HPDE6-E6E7 (cell line): ENCODE measurements around the gene FOXK1.
"Not testable (repeated sequence)": the region's sequence is repeated elsewhere in the genome, so short reads cannot be mapped to it uniquely, and the experiment has no call there.

Experiments
- DNase-seq: peaks from one replicate; pipeline ENCODE4 v3.0.0; 2011; ENCODE audit warnings: missing footprints; ENCODE audit errors: extremely low spot score

The FOXK1 gene

GRCh38 chr7:4800487-4800886, 118.4 kb downstream of the FOXK1 start:
- no peak for DNase-seq

DNA sequence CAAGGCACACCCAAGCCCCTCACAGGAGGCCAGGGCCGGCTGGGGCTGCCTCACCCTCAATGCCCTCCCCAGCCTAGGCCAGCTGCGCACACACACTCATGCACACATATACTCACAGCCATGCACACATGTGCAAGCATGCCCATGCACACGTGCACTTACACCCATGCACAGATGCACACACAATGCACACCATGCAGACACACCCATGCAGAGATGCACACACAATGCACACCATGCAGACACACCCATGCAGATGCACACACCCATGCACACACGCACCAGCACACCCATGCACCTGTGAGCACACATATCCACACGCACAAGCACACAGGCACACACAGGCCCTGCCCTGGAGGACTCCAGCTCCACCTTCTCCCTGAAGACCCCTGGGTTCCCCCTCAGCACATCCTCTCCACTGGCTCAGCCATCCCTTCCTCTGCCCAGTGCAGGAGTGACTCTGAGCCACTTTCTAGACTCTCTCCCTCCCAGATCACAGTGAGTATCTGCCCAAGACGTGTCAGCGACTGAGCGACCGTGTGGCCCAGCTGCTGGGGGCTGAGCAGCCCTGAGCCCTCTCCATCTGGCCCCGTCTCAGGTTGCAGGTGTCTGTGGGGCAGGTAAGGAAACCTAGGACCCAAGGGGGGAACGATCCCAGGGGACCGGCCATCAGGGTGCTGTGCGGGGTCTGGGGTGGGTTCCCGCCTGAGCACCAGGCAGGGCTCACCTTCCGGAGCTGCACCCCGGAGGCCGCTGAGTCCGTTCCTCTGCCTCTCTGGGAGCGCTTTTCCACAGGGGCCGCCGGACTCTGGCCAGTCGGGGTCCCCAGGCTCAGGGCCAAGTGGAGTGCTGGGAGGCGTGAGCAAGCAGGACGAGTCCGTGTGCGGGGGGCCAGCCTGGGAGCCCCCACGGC, 119.1 kb downstream of the FOXK1 start:
- no peak for DNase-seq

- DNase-seq, result no peak
These were observed 119.7 kb downstream of the FOXK1 start for GRCh38 chr7:4801839-4802231.

GRCh38 chr7:4802577-4802976, 120.5 kb downstream of the FOXK1 start:
- DNase-seq, result not testable (repeated sequence)

- no peak for DNase-seq
These were observed 121.5 kb downstream of the FOXK1 start for GRCh38 chr7:4803397-4804241.

- DNase-seq, result no peak
These were observed 123.3 kb downstream of the FOXK1 start for GRCh38 chr7:4805110-4805983.

GRCh38 chr7:4805984-4806300, 123.8 kb downstream of the FOXK1 start:
- no peak for DNase-seq

GRCh38 chr7:4806983-4807597, 125.0 kb downstream of the FOXK1 start:
- DNase-seq, result no peak

- DNase-seq, result no peak
These were observed 125.5 kb downstream of the FOXK1 start for GRCh38 chr7:4807598-4808016.

DNA sequence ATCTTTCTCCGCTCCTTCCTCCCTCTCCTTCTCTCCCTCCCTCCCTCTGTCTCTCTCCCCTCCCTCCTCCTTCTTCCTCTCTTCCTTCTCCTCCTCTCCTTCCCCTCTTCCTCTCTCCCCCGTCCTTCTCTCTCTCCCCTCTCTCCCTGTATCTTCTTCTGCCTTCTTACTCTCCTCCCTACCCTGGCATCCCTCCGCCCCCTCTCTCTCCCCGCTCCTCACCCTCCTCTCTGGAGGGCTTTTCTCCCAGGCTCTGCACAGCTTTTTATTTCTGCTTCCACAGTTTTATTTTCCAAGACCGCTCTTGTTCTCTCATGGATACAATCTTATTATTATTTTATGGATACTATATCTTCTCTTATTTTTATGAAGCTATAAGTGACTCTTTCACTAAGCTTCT, 125.9 kb downstream of the FOXK1 start:
- no peak for DNase-seq

GRCh38 chr7:4808565-4808964, 126.5 kb downstream of the FOXK1 start:
- DNase-seq, result no peak

DNA sequence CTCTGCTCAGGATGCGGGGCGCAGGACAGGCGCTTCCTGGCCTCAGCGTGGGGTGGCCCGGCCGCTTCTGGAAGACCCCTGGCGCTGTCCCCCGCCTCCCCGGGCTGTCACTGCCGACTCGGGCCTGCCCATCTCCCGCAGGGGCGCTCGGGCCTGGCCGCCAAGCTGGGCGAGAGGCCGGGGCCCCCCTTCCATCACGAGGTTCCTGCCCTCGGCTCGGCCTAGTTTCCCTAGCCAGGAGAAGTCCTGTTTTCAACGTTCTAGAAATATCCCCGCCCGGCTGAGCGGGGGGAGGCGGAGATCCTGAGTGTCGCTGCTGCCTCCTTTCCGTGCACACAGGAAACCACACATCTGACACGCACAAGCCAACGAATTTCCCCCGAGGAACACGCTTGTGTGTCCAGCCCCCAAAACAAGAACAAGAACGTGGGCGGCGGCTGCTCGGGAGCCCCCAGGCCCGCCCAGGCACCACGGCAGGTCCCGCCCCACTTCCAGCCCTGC, 127.0 kb downstream of the FOXK1 start:
- no peak for DNase-seq

DNA sequence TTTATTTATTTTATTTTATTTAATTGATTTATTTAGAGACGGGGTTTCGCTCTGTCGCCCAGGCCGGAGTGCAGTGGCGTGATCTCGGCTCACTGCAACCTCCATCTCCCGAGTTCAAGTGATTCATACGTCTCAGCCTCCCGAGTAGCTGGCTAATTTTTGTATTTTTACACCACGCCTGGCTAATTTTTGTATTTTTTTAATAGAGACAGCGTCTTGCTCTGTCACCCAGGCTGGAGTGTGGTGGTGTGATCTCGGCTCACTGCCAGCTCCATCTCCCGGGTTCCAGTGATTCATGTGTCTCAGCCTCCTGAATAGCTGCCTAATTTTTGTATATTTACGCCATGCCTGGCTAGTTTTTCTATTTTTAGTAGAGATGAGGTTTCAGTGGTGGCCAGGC, 127.6 kb downstream of the FOXK1 start:
- DNase-seq, result no peak

GRCh38 chr7:4814433-4814832, 132.3 kb downstream of the FOXK1 start:
- DNase-seq, result no peak

DNA sequence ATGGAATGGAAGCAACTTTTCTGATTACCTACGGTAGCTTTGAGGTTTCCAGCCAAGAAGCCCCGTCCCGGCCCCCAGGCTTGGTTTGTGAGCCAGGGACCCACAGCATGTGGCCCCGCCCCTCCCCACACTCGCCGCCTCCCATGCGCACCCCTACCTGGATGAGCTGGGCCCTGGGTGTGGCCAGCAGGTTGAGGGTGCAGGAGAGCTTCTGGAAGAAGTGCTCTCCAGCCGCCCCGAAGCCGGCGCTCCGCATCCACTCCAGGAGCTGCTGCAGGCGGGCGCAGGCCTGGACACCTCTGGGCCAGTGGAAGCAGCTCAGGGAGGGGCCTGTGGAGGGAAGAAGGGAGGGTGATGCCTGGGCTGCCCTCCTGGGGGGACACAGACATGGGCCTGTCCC, 133.0 kb downstream of the FOXK1 start:
- no peak for DNase-seq

DNA sequence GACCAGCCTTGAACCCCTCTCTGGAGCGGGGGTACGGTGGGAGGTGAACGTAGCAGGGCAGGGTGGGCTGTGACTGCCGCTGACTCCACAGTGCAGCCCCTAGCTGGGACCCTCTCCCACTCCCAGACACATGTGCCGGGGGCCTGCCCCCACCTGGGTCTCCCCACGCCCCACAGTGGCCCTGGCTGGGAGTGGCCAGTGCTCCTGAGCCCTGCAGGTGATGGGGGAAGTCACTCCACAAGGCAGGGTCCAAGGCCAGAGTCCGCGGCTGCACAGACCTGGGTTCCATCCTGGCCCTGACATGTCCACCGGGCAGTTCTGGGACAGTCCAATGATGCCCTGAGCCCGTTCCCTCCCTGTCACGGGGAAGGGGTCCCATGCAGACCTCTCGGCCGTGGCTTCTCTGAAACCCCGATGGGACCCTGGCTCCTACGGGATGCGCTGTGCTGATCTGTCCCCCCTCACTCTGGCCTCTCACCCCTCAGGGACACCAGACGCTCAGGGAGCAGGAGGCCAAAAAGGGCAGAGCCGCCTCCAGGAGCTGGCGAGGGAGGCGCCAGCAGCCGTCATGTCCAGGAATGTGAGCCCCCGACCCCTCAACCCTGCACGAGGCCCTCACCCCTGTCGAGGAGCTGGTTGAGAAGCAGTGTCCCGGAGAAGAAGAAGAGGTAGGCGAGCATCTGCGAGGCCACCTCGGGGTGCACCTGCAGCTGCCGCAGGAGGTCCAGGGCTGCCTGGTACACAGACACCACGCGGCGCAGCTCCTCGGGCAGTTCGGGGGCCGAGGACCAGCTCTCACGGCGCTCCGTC, 133.7 kb downstream of the FOXK1 start:
- no peak for DNase-seq

GRCh38 chr7:4816419-4817080, 134.5 kb downstream of the FOXK1 start:
- no peak for DNase-seq

- no peak for DNase-seq
These were observed 135.2 kb downstream of the FOXK1 start for GRCh38 chr7:4817178-4817901.
